Measurements from ENCODE around the gene CACNG6.

CACNG6 gene

DNA sequence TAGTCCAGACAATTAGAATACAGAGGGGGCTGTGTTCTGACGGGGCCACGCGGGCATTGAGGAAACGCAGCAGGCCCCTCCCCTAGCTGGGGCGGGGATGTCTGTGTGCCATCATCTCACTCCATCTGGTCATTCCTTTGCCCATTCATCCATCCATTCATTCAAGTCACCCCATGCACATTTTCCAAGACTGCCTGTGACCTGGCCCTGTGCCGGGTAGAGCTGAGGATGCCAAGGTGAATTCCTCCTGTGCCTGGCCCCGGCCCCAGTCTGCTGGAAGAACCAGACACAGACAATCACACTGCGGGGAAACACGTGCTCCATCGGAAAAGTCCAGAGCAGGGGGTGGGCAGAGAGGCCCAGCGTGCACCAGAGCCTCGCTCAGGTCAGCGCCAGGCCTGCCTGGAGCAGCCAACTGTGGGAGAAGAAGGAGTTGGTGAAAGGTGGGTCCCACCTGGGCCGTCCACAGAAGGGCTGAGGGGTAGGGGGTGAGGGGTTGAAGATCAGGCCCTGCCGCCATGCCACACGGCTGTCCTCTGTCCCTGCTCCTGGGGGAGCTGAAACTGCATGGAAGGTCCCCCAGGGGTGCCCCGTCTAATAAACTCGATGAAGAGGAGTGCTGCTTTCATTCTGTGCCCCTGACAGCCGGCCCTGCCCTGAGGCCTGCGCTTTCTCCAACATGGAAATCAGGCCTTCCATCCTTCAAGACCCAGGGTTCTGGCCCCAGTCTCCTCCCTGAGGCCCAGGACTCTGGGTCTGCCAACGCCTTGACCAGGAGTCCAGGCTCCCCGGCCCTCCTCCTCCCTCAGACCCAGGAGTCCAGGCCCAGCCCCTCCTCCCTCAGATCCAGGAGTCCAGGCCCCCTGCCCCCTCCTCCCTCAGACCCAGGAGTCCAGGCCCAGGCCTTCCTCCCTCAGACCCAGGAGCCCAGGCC lies 1.6 kb upstream of the CACNG6 start:
- TF ChIP-seq TCF4 (CRISPR knock-in tag; IDR thresholded peaks at IDR 0.05; ENCODE audit: borderline replicate concordance) (no peak), ZFP30 (CRISPR knock-in tag; IDR thresholded peaks at IDR 0.05) (no peak), PPARA (CRISPR knock-in tag; IDR thresholded peaks at IDR 0.05; ENCODE audit: borderline replicate concordance) (no peak)
- TF ChIP-seq, protein P1, sequence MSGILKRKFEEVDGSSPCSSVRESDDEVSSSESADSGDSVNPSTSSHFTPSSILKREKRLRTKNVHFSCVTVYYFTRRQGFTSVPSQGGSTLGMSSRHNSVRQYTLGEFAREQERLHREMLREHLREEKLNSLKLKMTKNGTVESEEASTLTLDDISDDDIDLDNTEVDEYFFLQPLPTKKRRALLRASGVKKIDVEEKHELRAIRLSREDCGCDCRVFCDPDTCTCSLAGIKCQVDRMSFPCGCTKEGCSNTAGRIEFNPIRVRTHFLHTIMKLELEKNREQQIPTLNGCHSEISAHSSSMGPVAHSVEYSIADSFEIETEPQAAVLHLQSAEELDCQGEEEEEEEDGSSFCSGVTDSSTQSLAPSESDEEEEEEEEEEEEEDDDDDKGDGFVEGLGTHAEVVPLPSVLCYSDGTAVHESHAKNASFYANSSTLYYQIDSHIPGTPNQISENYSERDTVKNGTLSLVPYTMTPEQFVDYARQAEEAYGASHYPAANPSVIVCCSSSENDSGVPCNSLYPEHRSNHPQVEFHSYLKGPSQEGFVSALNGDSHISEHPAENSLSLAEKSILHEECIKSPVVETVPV (CRISPR knock-in tag; IDR thresholded peaks at IDR 0.05): no peak
- peak; percentile 63 for ATAC-seq

DNA sequence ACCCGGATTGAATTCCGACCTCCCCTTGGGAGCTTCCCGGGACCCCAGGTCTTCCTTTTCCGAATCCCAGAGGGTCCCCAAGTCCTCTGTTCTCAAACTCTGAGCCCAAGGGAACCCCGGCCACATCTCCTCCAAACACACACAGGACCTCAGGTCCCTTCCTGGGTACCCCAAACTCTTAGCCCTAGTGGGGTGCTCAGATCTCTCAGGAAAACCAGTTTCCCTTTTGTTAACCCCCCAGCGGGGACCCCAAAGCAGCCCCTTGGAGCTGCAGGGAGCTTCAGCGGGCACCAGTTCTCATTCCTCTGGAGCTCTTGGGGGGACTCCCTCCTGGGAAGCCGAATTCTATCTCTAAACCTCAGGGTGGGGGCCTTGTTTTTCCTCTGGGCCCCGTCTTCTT lies 774 bp downstream of the CACNG6 start:
- no peak for TF ChIP-seq RARB (CRISPR knock-in tag; IDR thresholded peaks at IDR 0.05)
- TF ChIP-seq OSR1 (CRISPR knock-in tag; IDR thresholded peaks at IDR 0.05): no peak
- TF ChIP-seq, protein P2, sequence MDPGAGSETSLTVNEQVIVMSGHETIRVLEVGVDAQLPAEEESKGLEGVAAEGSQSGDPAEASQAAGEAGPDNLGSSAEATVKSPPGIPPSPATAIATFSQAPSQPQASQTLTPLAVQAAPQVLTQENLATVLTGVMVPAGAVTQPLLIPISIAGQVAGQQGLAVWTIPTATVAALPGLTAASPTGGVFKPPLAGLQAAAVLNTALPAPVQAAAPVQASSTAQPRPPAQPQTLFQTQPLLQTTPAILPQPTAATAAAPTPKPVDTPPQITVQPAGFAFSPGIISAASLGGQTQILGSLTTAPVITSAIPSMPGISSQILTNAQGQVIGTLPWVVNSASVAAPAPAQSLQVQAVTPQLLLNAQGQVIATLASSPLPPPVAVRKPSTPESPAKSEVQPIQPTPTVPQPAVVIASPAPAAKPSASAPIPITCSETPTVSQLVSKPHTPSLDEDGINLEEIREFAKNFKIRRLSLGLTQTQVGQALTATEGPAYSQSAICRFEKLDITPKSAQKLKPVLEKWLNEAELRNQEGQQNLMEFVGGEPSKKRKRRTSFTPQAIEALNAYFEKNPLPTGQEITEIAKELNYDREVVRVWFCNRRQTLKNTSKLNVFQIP (CRISPR knock-in tag; IDR thresholded peaks at IDR 0.05; ENCODE audit: borderline replicate concordance, low read depth): no peak
- TF ChIP-seq, protein P3, sequence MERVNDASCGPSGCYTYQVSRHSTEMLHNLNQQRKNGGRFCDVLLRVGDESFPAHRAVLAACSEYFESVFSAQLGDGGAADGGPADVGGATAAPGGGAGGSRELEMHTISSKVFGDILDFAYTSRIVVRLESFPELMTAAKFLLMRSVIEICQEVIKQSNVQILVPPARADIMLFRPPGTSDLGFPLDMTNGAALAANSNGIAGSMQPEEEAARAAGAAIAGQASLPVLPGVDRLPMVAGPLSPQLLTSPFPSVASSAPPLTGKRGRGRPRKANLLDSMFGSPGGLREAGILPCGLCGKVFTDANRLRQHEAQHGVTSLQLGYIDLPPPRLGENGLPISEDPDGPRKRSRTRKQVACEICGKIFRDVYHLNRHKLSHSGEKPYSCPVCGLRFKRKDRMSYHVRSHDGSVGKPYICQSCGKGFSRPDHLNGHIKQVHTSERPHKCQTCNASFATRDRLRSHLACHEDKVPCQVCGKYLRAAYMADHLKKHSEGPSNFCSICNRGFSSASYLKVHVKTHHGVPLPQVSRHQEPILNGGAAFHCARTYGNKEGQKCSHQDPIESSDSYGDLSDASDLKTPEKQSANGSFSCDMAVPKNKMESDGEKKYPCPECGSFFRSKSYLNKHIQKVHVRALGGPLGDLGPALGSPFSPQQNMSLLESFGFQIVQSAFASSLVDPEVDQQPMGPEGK (CRISPR knock-in tag; IDR thresholded peaks at IDR 0.05; ENCODE audit: borderline replicate concordance): no peak
- no peak for TF ChIP-seq ZFP30 (CRISPR knock-in tag; IDR thresholded peaks at IDR 0.05)
- TF ChIP-seq ZNF565 (CRISPR knock-in tag; conservative IDR thresholded peaks at IDR 0.05; ENCODE audit: low read depth): no peak
- no peak for TF ChIP-seq TOX (CRISPR knock-in tag; IDR thresholded peaks at IDR 0.05; ENCODE audit: borderline replicate concordance)
- TF ChIP-seq, protein P4, sequence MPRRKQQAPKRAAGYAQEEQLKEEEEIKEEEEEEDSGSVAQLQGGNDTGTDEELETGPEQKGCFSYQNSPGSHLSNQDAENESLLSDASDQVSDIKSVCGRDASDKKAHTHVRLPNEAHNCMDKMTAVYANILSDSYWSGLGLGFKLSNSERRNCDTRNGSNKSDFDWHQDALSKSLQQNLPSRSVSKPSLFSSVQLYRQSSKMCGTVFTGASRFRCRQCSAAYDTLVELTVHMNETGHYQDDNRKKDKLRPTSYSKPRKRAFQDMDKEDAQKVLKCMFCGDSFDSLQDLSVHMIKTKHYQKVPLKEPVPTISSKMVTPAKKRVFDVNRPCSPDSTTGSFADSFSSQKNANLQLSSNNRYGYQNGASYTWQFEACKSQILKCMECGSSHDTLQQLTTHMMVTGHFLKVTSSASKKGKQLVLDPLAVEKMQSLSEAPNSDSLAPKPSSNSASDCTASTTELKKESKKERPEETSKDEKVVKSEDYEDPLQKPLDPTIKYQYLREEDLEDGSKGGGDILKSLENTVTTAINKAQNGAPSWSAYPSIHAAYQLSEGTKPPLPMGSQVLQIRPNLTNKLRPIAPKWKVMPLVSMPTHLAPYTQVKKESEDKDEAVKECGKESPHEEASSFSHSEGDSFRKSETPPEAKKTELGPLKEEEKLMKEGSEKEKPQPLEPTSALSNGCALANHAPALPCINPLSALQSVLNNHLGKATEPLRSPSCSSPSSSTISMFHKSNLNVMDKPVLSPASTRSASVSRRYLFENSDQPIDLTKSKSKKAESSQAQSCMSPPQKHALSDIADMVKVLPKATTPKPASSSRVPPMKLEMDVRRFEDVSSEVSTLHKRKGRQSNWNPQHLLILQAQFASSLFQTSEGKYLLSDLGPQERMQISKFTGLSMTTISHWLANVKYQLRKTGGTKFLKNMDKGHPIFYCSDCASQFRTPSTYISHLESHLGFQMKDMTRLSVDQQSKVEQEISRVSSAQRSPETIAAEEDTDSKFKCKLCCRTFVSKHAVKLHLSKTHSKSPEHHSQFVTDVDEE (CRISPR knock-in tag; IDR thresholded peaks at IDR 0.05): no peak
- TF ChIP-seq TCF4 (CRISPR knock-in tag; IDR thresholded peaks at IDR 0.05; ENCODE audit: borderline replicate concordance): no peak
- TF ChIP-seq ZFP3 (CRISPR knock-in tag; IDR thresholded peaks at IDR 0.05): no peak
- TF ChIP-seq ZNF8 (CRISPR knock-in tag; IDR thresholded peaks at IDR 0.05): no peak
- TF ChIP-seq PPARA (CRISPR knock-in tag; IDR thresholded peaks at IDR 0.05; ENCODE audit: borderline replicate concordance): no peak
- ATAC-seq: no peak

DNA sequence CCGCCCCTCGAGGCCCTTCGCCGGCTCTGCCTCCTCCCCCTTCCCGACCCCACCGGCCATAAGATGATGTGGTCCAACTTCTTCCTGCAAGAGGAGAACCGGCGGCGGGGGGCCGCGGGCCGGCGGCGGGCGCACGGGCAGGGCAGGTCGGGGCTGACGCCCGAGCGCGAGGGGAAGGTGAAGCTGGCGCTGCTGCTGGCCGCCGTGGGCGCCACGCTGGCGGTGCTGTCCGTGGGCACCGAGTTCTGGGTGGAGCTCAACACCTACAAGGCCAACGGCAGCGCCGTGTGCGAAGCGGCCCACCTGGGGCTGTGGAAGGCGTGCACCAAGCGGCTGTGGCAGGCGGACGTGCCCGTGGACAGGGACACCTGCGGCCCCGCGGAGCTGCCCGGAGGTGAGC lies 1.4 kb downstream of the CACNG6 start:
- TF ChIP-seq CSDC2 (CRISPR knock-in tag; IDR thresholded peaks at IDR 0.05): no peak
- no peak for TF ChIP-seq ZC3H10 (CRISPR knock-in tag; IDR thresholded peaks at IDR 0.05)
- TF ChIP-seq BACH2 (CRISPR knock-in tag; IDR thresholded peaks at IDR 0.05; ENCODE audit: borderline replicate concordance): no peak
- TF ChIP-seq, protein P2 (CRISPR knock-in tag; IDR thresholded peaks at IDR 0.05; ENCODE audit: borderline replicate concordance, low read depth): no peak
- no peak for TF ChIP-seq GLIS3 (CRISPR knock-in tag; IDR thresholded peaks at IDR 0.05)
- TF ChIP-seq ARNTL (CRISPR knock-in tag; IDR thresholded peaks at IDR 0.05; ENCODE audit: borderline replicate concordance, low read depth): no peak
- TF ChIP-seq ESRRG (CRISPR knock-in tag; IDR thresholded peaks at IDR 0.05): no peak
- TF ChIP-seq OSR1 (CRISPR knock-in tag; IDR thresholded peaks at IDR 0.05): no peak
- no peak for TF ChIP-seq TOX (CRISPR knock-in tag; IDR thresholded peaks at IDR 0.05; ENCODE audit: borderline replicate concordance)
- no peak for TF ChIP-seq RARB (CRISPR knock-in tag; IDR thresholded peaks at IDR 0.05)
- no peak for TF ChIP-seq ZNF8 (CRISPR knock-in tag; IDR thresholded peaks at IDR 0.05)
- TF ChIP-seq, protein P3 (CRISPR knock-in tag; IDR thresholded peaks at IDR 0.05; ENCODE audit: borderline replicate concordance): no peak
- no peak for TF ChIP-seq ISL1 (CRISPR knock-in tag; IDR thresholded peaks at IDR 0.05)
- no peak for TF ChIP-seq SNAI2 (CRISPR knock-in tag; IDR thresholded peaks at IDR 0.05)

More for the DNA sequence above, 1.4 kb downstream of the CACNG6 start:
- no peak for ATAC-seq

Measured in SK-N-SH treated with all-trans-retinoic acid at 6 μM for 48 hours (cell line).